ENCODE measurements around the gene DSCAM. TPM values are rescaled to one million over a fixed set of nuclear protein-coding genes. Genes with fewer than 3 reads are reported as not detected.

The DSCAM gene
- total and polyA plus RNA-seq, 2 experiments from 2014 or later: not detected

DNA sequence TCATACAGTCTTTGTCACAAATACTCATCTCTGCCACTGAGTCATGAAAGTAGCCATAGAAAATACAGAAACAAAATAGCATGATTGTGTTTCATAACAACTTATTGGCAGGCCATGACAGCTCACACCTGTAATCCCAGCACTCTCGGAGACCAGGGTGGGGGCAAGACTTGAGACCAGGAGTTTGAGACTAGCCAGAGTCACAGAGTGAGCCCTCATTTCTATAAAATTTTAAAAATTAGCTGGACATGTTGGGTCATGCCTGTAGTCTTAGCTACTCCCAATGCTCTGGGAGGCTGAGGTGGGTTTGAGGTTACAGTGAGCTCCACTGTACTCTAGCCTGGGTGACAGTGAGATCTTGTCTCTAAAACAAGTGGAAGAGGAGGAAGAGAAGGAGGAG is 568.6 kb downstream of the DSCAM start:
- Histone ChIP-seq H3K9me3 (ENCODE audit: low read depth) (peaks cover 4% of the 10 kb centered on the region), H3F3A (ENCODE audit: insufficient read depth) (no peaks in the 10 kb centered on the region), H3K27me3 (replicated peaks; ENCODE audit: insufficient read depth) (no peaks in the 10 kb centered on the region), H3K4me3 (no peak overlapping the region), H3K27ac (no peak overlapping the region), H3K9ac (no peak overlapping the region), H2AFZ (no peak overlapping the region), H3K4me2 (ENCODE audit: unreplicated experiment) (no peak overlapping the region), H3K79me2 (ENCODE audit: insufficient read depth) (no peaks in the 10 kb centered on the region), H3K9me2 (ENCODE audit: insufficient read depth) (no peaks in the 10 kb centered on the region), H4K20me1 (ENCODE audit: insufficient read depth) (no peaks in the 10 kb centered on the region), H3K4me1 (ENCODE audit: insufficient read depth) (no peaks in the 10 kb centered on the region), H3K36me3 (ENCODE audit: low read depth) (no peaks in the 10 kb centered on the region)
- 0% methylated on average over 1 of the region's 1 CpG for WGBS, 2 experiments (ENCODE audit: low coverage in 1 of 2, low lambda C conversion rate in 2 of 2, missing lambda C conversion rate in 2 of 2)
- in situ Hi-C loops (cut with MboI): no loop called here
- TF ChIP-seq EZH2phosphoT487 (IDR thresholded peaks at IDR 0.05; ENCODE audit: insufficient read depth, low read depth) (no peak), EZH2 (IDR thresholded peaks at IDR 0.05; ENCODE audit: insufficient read depth, poor library complexity, severe bottlenecking) (no peak)
- no peak for DNase-seq

DNA sequence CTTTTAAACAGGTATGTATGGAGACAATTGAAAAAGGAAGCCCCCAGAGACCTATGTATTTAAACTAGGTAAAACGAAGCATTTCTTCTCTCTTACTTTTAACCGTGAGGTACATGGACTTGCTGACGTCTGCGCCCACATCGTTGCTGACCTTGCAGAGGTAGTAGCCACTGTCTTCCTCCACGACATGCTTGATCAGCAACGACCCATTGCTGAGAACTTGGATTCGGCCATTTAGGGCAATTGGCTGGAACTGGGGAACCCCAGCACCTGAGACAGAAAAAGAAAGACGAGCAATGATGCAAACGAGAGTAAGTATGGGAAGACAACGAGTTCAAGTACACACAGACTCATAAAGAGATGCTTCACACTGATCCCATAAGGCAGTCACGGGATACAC is 571.0 kb downstream of the DSCAM start:
- Histone ChIP-seq H3K4me3 (no peak overlapping the region), H3K36me3 (ENCODE audit: low read depth) (no peaks in the 10 kb centered on the region), H3K27me3 (replicated peaks; ENCODE audit: insufficient read depth) (no peaks in the 10 kb centered on the region), H3K9me2 (ENCODE audit: insufficient read depth) (no peaks in the 10 kb centered on the region), H3F3A (ENCODE audit: insufficient read depth) (no peaks in the 10 kb centered on the region), H3K4me1 (ENCODE audit: insufficient read depth) (no peaks in the 10 kb centered on the region), H4K20me1 (ENCODE audit: insufficient read depth) (no peaks in the 10 kb centered on the region), H2AFZ (no peak overlapping the region), H3K79me2 (ENCODE audit: insufficient read depth) (no peaks in the 10 kb centered on the region), H3K9ac (no peak overlapping the region), H3K27ac (no peak overlapping the region), H3K4me2 (ENCODE audit: unreplicated experiment) (no peak overlapping the region), H3K9me3 (ENCODE audit: low read depth) (no peaks in the 10 kb centered on the region)
- WGBS, 2 experiments (ENCODE audit: low coverage in 1 of 2, low lambda C conversion rate in 2 of 2, missing lambda C conversion rate in 2 of 2): 34 to 37% methylated on average over 12 of the region's 12 CpGs
- in situ Hi-C loops (cut with MboI): no loop called here
- no peak for DNase-seq
- no peak for TF ChIP-seq EZH2phosphoT487 (IDR thresholded peaks at IDR 0.05; ENCODE audit: insufficient read depth, low read depth)
- TF ChIP-seq EZH2 (IDR thresholded peaks at IDR 0.05; ENCODE audit: insufficient read depth, poor library complexity, severe bottlenecking): no peak

- Histone ChIP-seq H3K9me3 (ENCODE audit: low read depth) (no peaks in the 10 kb centered on the region), H2AFZ (no peak overlapping the region), H3K27ac (no peak overlapping the region), H3K9me2 (ENCODE audit: insufficient read depth) (no peaks in the 10 kb centered on the region), H3K9ac (no peak overlapping the region), H3K36me3 (ENCODE audit: low read depth) (no peaks in the 10 kb centered on the region), H3K4me2 (ENCODE audit: unreplicated experiment) (no peak overlapping the region), H3K27me3 (replicated peaks; ENCODE audit: insufficient read depth) (no peaks in the 10 kb centered on the region), H3K4me3 (no peak overlapping the region), H3K4me1 (ENCODE audit: insufficient read depth) (no peaks in the 10 kb centered on the region), H3K79me2 (ENCODE audit: insufficient read depth) (no peaks in the 10 kb centered on the region), H3F3A (ENCODE audit: insufficient read depth) (no peaks in the 10 kb centered on the region), H4K20me1 (ENCODE audit: insufficient read depth) (no peaks in the 10 kb centered on the region)
- no peak for TF ChIP-seq EZH2phosphoT487 (IDR thresholded peaks at IDR 0.05; ENCODE audit: insufficient read depth, low read depth)
- no peak for TF ChIP-seq EZH2 (IDR thresholded peaks at IDR 0.05; ENCODE audit: insufficient read depth, poor library complexity, severe bottlenecking)
- no peak for DNase-seq
- in situ Hi-C loops (cut with MboI): no loop called here
- WGBS, 2 experiments (ENCODE audit: low coverage in 1 of 2, low lambda C conversion rate in 2 of 2, missing lambda C conversion rate in 2 of 2): 0 to 4% methylated on average over 4 of the region's 4 CpGs
Measured at GRCh38 chr21:40272037-40272436, 574.9 kb downstream of the DSCAM start.

GRCh38 chr21:40271164-40271563 is 575.8 kb downstream of the DSCAM start:
- Histone ChIP-seq H3K9me2 (ENCODE audit: insufficient read depth) (no peaks in the 10 kb centered on the region), H3K27me3 (replicated peaks; ENCODE audit: insufficient read depth) (no peaks in the 10 kb centered on the region), H3K27ac (no peak overlapping the region), H2AFZ (no peak overlapping the region), H3K79me2 (ENCODE audit: insufficient read depth) (no peaks in the 10 kb centered on the region), H3K4me1 (ENCODE audit: insufficient read depth) (no peaks in the 10 kb centered on the region), H3K9ac (no peak overlapping the region), H3F3A (ENCODE audit: insufficient read depth) (no peaks in the 10 kb centered on the region), H3K4me2 (ENCODE audit: unreplicated experiment) (no peak overlapping the region), H4K20me1 (ENCODE audit: insufficient read depth) (no peaks in the 10 kb centered on the region), H3K36me3 (ENCODE audit: low read depth) (no peaks in the 10 kb centered on the region), H3K4me3 (no peak overlapping the region), H3K9me3 (ENCODE audit: low read depth) (no peaks in the 10 kb centered on the region)
- TF ChIP-seq EZH2phosphoT487 (IDR thresholded peaks at IDR 0.05; ENCODE audit: insufficient read depth, low read depth) (no peak), EZH2 (IDR thresholded peaks at IDR 0.05; ENCODE audit: insufficient read depth, poor library complexity, severe bottlenecking) (no peak)
- no peak for DNase-seq
- in situ Hi-C loops (cut with MboI): no loop called here
- 42 to 43% methylated on average over 9 of the region's 9 CpGs for WGBS, 2 experiments (ENCODE audit: low coverage in 1 of 2, low lambda C conversion rate in 2 of 2, missing lambda C conversion rate in 2 of 2)

- Histone ChIP-seq H3K4me1 (ENCODE audit: insufficient read depth) (no peaks in the 10 kb centered on the region), H3K27ac (no peak overlapping the region), H3K27me3 (replicated peaks; ENCODE audit: insufficient read depth) (no peaks in the 10 kb centered on the region), H3K79me2 (ENCODE audit: insufficient read depth) (no peaks in the 10 kb centered on the region), H4K20me1 (ENCODE audit: insufficient read depth) (no peaks in the 10 kb centered on the region), H3F3A (ENCODE audit: insufficient read depth) (no peaks in the 10 kb centered on the region), H3K4me2 (ENCODE audit: unreplicated experiment) (no peak overlapping the region), H3K9me2 (ENCODE audit: insufficient read depth) (no peaks in the 10 kb centered on the region), H3K4me3 (no peak overlapping the region), H2AFZ (no peak overlapping the region), H3K9me3 (ENCODE audit: low read depth) (no peaks in the 10 kb centered on the region), H3K9ac (no peak overlapping the region), H3K36me3 (ENCODE audit: low read depth) (no peaks in the 10 kb centered on the region)
- WGBS, 2 experiments (ENCODE audit: low coverage in 1 of 2, low lambda C conversion rate in 2 of 2, missing lambda C conversion rate in 2 of 2): 3% methylated on average over 4 of the region's 4 CpGs
- in situ Hi-C loops (cut with MboI): no loop called here
- no peak for DNase-seq
- TF ChIP-seq EZH2 (IDR thresholded peaks at IDR 0.05; ENCODE audit: insufficient read depth, poor library complexity, severe bottlenecking) (no peak), EZH2phosphoT487 (IDR thresholded peaks at IDR 0.05; ENCODE audit: insufficient read depth, low read depth) (no peak)
Measured at GRCh38 chr21:40270047-40270446, 576.9 kb downstream of the DSCAM start.
